ENCODE data around the gene LRFN5.
"Not testable (repeated sequence)": the region's sequence is repeated elsewhere in the genome, so short reads cannot be mapped to it uniquely, and the experiment has no call there.

The LRFN5 gene

DNA sequence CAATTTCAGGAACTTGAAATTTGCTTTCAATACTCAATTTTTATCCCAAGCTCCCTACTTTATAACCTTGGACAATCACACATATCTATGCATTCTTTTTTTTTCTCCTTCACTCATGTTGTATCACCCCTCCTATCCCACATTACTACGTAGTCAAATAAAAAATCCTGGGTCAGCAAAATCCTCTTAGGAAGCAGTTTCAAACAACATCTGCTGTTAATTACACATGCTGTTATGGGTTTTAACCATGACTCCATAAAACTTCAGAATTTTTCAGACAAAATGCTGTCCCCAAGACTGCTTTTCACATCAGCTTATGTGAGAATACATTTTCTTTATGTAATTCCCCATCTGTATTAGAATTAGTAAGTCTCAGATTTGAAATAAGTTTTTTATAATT, 61.7 kb downstream of the LRFN5 start:
- H4K20me1 ChIP-seq: no peaks in the 10 kb centered on the region
- TF ChIP-seq Cebpa-rat (IDR thresholded peaks at IDR 0.05): no peak
- no peaks in the 10 kb centered on the region for H3K36me3 ChIP-seq
- H3K9ac ChIP-seq: no peak overlapping the region
- H3K9me3 ChIP-seq: peaks cover under 1% of the 10 kb centered on the region; the same call in 1 of the 2 replicates
- H3K4me2 ChIP-seq: no peak overlapping the region
- H3K4me3 ChIP-seq: no peak overlapping the region
- no peak overlapping the region for H3K27ac ChIP-seq
- H3K27me3 ChIP-seq: no peaks in the 10 kb centered on the region
- no peaks in the 10 kb centered on the region for H3K4me1 ChIP-seq

DNA sequence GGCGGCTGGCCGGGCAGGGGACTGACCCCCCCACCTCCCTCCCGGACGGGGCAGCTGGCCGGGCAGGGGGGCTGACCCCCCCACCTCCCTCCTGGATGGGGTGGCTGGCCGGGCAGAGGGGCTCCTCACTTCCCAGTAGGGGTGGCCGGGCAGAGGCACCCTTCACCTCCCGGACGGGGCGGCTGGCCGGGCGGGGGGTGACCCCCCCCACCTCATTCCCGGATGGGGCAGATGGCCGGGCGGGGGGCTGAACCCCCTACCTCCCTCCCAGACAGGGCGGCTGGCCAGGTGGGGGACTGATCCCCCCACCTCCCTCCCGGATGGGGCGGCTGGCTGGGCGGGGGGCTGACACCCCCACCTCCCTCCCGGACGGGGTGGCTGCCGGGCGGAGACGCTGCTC, 66.9 kb downstream of the LRFN5 start:
- H3K4me1 ChIP-seq, H4K20me1 ChIP-seq, H3K9ac ChIP-seq, H3K27me3 ChIP-seq, H3K4me2 ChIP-seq, H3K27ac ChIP-seq, H3K4me3 ChIP-seq, H3K36me3 ChIP-seq: not testable (repeated sequence)
- peaks cover 11% of the 10 kb centered on the region for H3K9me3 ChIP-seq

DNA sequence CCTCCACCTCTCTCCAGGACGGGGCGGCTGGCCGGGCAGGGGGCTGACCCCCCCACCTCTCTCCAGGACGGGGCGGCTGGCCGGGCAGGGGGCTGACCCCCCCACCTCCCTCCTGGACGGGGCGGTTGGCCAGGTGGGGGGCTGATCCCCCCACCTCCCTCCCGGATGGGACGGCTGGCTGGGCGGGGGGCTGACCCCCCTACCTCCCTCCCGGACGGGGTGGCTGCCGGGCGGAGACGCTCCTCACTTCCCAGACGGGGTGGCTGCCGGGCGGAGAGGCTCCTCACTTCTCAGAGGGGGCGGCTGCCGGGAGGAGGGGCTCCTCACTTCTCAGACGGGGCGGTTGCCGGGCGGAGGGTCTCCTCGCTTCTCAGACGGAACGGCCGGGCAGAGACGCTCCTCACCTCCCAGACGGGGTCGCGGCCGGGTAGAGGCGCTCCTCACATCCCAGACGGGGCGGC, 67.9 kb downstream of the LRFN5 start:
- H3K27me3 ChIP-seq, H3K36me3 ChIP-seq, H3K4me3 ChIP-seq, H3K27ac ChIP-seq, H3K4me2 ChIP-seq, H4K20me1 ChIP-seq, H3K9ac ChIP-seq, H3K4me1 ChIP-seq: not testable (repeated sequence)
- H3K9me3 ChIP-seq: peaks cover 11% of the 10 kb centered on the region

DNA sequence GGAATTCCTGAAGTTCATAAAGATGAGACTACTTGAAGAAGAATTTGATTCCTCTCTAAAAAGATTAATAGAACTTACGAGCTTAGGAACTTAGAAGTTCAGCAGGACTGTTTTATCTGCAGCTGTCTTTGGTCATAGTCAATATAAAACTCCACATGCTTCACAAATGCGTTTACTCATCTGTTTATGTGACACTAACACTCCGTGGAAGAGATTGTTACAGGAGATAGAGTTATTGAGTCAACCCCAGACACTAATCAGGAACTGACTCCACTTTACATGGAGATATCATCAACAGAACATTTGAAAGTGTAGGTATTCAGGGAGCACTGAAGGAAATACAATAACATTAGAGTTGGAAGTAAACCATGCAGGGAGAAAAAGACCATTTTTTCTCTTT, 92.8 kb downstream of the LRFN5 start:
- Histone ChIP-seq H3K36me3 (no peaks in the 10 kb centered on the region), H3K4me1 (no peaks in the 10 kb centered on the region), H3K9ac (no peak overlapping the region), H3K9me3 (no peaks in the 10 kb centered on the region), H3K27ac (no peak overlapping the region), H3K27me3 (no peaks in the 10 kb centered on the region), H3K4me2 (no peak overlapping the region), H4K20me1 (no peaks in the 10 kb centered on the region), H3K4me3 (no peak overlapping the region)
- TF ChIP-seq Cebpa-rat (IDR thresholded peaks at IDR 0.05): no peak

DNA sequence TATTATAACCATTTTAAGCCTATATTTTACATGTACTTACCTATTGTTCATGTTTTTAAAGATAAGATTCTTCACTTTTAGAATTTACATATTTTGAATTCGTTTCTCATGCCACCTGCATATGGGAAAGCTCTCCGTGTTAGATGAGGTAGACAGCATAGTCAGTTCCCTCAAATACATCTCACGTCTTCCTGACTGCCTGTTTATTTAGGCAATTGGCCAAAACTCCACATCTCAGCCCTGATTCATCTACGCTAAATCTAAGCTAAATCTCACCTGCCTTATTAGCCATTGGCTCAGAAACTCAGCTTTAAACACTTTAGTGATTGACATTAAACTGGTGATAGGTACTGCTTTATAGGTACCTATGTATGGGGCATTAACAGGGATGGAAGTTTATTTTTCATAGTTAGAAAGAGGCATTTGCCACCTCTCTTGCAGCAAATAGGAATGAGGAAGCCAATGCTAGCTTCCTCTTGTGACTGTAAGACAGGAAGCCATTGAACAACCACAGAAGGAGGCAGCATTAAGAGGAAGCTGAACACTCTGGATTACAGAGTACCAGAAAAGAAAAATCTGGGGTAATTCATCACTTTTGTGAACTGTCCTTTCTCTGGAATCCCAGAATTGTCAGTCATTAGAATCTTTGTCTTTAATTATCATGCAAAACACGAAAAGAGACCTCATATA, 111.9 kb downstream of the LRFN5 start:
- Histone ChIP-seq H3K36me3 (no peaks in the 10 kb centered on the region), H3K4me2 (peak overlapping the region; percentile 12; the same call in 1 of the 2 replicates), H3K9me3 (no peaks in the 10 kb centered on the region), H3K27me3 (no peaks in the 10 kb centered on the region), H3K9ac (no peak overlapping the region), H3K27ac (no peak overlapping the region), H4K20me1 (no peaks in the 10 kb centered on the region), H3K4me3 (no peak overlapping the region), H3K4me1 (peaks cover 8% of the 10 kb centered on the region)
- TF ChIP-seq Cebpa-rat (IDR thresholded peaks at IDR 0.05): no peak

DNA sequence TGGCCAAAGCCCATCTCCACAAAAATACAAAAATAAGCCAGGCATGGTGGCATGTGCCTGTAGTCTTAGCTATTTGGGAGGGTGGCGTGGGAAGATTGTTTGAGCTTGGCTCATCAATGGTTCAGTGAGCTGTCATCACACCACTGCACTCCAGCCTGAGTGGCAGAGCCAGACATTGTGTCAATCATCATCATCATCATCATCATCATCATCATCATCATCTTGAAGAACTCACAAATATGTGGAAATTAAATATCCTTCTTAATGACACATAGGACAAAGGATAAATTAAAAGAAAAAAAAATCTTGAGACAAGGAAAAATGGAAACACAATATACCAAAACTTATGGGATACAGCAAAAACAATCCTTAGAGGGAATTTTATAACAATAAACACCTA, 132.5 kb downstream of the LRFN5 start:
- no peak overlapping the region for H3K4me2 ChIP-seq
- H3K9me3 ChIP-seq: peaks cover 9% of the 10 kb centered on the region
- H3K4me3 ChIP-seq: no peak overlapping the region
- H3K36me3 ChIP-seq: no peaks in the 10 kb centered on the region
- H3K9ac ChIP-seq: no peak overlapping the region
- no peak for TF ChIP-seq Cebpa-rat (IDR thresholded peaks at IDR 0.05)
- H3K4me1 ChIP-seq: no peaks in the 10 kb centered on the region
- no peak overlapping the region for H3K27ac ChIP-seq
- H3K27me3 ChIP-seq: no peaks in the 10 kb centered on the region
- H4K20me1 ChIP-seq: no peaks in the 10 kb centered on the region

DNA sequence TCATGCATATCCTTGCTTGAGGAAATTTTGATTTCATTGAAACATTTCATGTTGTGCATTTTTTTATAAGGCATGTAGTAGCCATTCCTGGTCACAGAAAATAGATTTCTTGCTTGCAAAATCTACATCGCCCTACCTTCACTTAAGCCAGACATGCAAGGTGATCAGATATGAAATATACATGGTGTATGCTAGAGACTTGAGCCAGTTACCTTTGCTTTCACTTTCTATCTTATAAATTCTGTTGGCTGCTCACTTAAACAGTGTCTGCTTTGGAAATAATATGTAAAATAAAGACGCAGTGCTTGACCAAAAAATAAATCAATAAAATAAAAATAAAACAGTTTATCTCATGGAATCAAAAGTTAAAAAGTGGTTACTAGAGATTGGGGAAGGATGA, 136.5 kb downstream of the LRFN5 start:
- no peak overlapping the region for H3K4me3 ChIP-seq
- no peaks in the 10 kb centered on the region for H3K27me3 ChIP-seq
- no peaks in the 10 kb centered on the region for H3K36me3 ChIP-seq
- H3K4me2 ChIP-seq: no peak overlapping the region
- H3K4me1 ChIP-seq: no peaks in the 10 kb centered on the region
- H4K20me1 ChIP-seq: no peaks in the 10 kb centered on the region
- no peaks in the 10 kb centered on the region for H3K9me3 ChIP-seq
- H3K9ac ChIP-seq: no peak overlapping the region
- TF ChIP-seq Cebpa-rat (IDR thresholded peaks at IDR 0.05): no peak
- H3K27ac ChIP-seq: no peak overlapping the region

DNA sequence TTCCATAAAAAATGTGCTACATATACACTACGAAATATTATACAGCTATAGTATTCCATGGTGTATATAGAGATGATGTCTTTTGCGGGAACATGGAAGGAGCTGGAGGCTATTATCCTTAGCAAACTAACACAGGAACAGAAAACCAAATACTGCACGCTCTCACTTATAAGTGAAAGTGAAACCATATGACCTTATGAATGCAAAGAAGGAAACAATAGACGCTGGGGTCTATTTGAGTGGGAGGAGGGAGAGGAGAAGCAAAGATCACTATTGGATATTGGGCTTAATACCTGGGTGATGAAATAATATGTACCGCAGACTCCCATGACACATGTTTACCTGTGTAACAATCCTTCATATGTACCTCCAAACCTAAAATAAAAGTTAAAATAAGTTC, 142.8 kb downstream of the LRFN5 start:
- Histone ChIP-seq H3K4me3 (peak overlapping the region; percentile 31; the same call in 1 of the 2 replicates), H3K4me2 (peak overlapping the region; percentile 66)

DNA sequence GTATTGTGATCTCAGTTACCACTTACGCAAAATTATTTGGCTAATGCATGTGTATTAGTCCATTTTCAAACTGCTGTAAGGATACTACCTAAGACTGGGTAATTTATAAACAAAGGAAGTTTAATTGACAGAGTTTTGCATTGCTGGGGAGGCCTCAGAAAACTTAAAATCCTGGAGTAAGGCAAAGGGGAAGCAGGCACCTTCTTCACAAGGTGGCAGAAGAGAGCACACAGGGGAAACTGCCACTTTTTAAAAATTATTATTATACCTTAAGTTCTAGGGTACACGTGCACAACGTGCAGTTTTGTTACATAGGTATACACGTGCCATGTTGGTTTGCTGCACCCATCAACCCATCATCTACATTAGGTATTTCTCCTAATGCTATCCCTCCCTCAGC, 143.9 kb downstream of the LRFN5 start:
- not testable (repeated sequence) for H3K9me3 ChIP-seq

More for the DNA sequence above, 142.8 kb downstream of the LRFN5 start:
- H3K27ac ChIP-seq: peak overlapping the region; percentile 12; the same call in 1 of the 2 replicates
- H3K4me1 ChIP-seq: no peaks in the 10 kb centered on the region
- no peaks in the 10 kb centered on the region for H4K20me1 ChIP-seq
- H3K27me3 ChIP-seq: no peaks in the 10 kb centered on the region
- H3K36me3 ChIP-seq: no peaks in the 10 kb centered on the region
- no peaks in the 10 kb centered on the region for H3K9me3 ChIP-seq
- H3K9ac ChIP-seq: no peak overlapping the region
- no peak for TF ChIP-seq Cebpa-rat (IDR thresholded peaks at IDR 0.05)

DNA sequence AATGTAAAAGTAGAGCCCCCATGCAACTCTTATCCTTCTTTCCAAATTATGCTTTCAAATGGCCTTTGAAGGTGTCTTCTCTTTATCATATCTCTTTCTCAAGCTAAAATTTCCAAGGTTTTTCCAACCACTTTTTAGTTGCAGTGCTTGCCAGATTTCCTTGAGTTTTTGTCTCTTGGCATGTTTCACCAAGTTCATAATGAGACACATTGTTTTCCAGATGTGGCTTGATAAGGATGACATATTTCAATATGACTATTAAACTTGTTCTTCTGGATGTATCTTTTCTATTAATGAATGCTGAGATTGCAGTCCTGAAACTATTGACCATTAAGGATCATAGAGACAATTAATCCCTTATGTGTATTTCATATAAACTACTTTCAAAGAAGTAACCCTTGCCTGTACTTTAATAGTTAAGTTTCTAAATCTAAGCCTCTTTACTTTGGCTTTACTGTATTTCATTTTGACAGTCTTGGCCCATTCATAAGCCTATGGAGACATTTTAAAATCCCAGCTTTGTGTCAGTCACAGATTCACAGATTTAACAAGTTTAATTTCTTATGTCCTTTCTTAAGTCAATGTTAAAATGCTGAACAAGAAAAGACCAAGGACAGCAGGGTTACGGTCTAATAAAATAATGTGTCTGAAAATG, 151.5 kb downstream of the LRFN5 start:
- Histone ChIP-seq H3K27me3 (no peaks in the 10 kb centered on the region), H3K4me1 (no peaks in the 10 kb centered on the region), H3K36me3 (no peaks in the 10 kb centered on the region), H3K9ac (no peak overlapping the region), H3K4me3 (no peak overlapping the region), H3K9me3 (no peaks in the 10 kb centered on the region), H3K4me2 (no peak overlapping the region), H4K20me1 (no peaks in the 10 kb centered on the region), H3K27ac (no peak overlapping the region)
- no peak for TF ChIP-seq Cebpa-rat (IDR thresholded peaks at IDR 0.05)

More for the DNA sequence above, 143.9 kb downstream of the LRFN5 start:
- H3K4me2 ChIP-seq, H3K27ac ChIP-seq, H4K20me1 ChIP-seq, H3K36me3 ChIP-seq, H3K9ac ChIP-seq, H3K4me3 ChIP-seq, H3K27me3 ChIP-seq, H3K4me1 ChIP-seq: not testable (repeated sequence)
